SK-N-MC (cell line): ENCODE measurements around the gene PIK3R5.

ENCODE experiments used
- EZH2 ChIP-seq: fragments of 200-600 bp; sonication (generic); IDR thresholded peaks from one replicate; pipeline ENCODE4 v1.6.1; 2017; ENCODE audit warnings: antibody characterized with exemption
- POLR2AphosphoS5 ChIP-seq: IDR thresholded peaks from 2 replicates; pipeline ENCODE4 v1.6.1; 2012; ENCODE audit warnings: mild to moderate bottlenecking, low read depth, low read length, borderline replicate concordance

DNA sequence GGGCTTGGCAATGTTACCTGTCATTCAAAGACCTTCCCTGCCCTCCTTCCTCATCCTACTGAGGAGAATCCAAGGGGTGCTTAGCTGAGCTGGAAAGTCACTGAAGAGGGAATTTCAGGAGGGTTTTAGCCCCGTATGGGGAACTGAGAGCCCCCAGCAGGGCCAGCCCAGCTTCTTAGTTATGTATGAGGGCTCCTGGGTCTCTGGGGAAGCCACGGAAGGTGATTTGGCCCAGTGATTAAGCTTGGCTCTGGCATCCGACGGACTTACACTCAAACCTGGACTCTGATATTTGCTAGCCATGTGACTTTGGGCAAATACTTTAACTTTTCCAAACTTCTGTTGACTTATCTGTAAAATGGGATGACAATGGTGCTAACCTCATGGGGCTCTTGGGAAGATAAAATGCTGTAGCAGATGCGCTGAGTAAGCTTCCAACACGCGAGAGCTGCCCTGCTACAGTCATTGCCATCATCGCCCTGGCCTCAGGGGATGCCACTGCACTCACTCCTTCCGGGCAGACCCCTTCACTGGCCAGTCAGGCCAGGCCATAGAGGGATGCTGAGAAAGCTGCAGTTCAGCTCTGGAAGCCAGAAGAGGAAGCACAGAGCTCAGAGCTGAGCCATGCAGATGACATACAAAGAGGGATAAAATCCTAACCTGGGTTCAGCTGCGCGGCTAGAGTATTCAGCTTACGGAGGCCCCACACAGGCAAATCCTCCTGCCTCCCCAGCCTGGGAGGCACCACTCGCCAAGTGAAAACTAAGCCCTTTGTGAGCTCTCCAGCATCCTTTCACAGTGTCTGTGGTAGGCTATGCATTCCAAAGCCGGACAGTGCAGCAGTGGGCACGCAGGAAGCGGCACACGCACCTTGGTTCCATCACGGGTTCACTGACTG is 53.2 kb downstream of the PIK3R5 start:
- no peak for TF ChIP-seq POLR2AphosphoS5
- no peak for TF ChIP-seq EZH2
